ENCODE results near the gene PLPP6.

The PLPP6 gene

GRCh38 chr9:4662989-4663792 is 1.1 kb downstream of the PLPP6 start:
- peak; percentile 88 for DNase-seq (ENCODE audit: low spot score)

DNA sequence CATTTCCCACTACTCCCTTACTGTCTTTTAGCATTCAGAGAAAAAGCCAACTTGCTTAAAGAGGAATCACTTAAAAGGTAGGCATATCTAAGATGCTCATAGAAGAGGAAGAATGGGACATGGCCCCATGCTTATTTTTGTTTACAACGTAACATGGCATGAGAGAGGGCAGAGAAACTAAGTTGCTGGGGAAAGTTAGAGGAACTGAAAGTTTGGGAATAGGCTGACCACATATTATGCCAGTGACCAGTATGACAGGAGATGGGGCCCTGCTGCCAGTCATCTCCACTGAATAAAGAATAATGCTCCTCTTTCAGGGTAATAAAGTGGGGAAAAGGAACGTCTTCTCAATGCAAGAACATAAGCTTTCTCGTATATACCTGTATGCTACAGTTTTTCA is 1.9 kb downstream of the PLPP6 start:
- peak; percentile 55 for DNase-seq (ENCODE audit: low spot score)

DNA sequence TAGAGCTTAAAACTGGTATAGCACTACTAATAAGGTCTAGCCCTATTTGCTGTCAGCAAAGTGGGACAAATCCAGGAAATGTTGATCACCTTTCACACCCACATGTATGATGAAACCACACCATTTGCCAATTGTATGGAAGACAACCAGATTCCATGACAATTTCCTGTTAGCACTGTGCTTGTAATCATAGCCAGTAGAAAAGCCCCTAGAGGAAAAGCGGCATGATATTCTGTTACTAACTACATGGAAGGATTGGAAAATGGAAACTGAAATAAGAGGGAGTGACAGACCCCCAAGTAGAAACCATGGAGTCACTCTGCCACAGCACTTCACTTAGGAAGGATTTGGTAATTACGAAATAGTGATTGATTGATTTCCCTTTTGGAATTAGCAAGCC is 3.3 kb downstream of the PLPP6 start:
- peak; percentile 93 for DNase-seq (ENCODE audit: low spot score)

GRCh38 chr9:4666042-4666699 is 4.1 kb downstream of the PLPP6 start, which contains the start of gene SPATA6L:
Gene SPATA6L, minus strand, starts transcription at chr9:4666480. Its CDS starts 230 bp downstream, at chr9:4666250.
- DNase-seq (ENCODE audit: low spot score), result peak; percentile 79

DNA sequence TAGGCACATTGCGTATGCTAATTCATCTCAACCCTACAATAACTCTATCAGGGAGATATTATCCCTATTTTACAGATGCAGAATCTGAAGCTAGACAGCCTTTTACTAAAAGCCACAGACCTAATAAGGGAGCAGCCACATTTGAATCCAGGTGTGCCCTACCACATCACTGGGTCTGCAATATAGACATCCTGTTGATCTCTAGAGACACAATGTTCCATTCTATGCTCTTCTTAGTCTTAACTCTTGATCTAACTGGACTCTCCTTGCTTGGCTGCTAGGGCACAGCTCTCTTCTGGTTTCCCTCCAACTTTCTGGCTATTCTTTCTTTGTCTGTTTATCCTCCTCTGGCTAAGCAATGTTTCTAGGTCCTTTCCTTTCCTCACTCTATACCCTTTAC is 5.6 kb downstream of the PLPP6 start:
- no peak for DNase-seq (ENCODE audit: low spot score)

GRCh38 chr9:4668604-4669003 is 6.5 kb downstream of the PLPP6 start:
- no peak for DNase-seq (ENCODE audit: low spot score)

- no peak for DNase-seq (ENCODE audit: low spot score)
Measured at GRCh38 chr9:4669890-4670289, 7.8 kb downstream of the PLPP6 start.

GRCh38 chr9:4670591-4670990 is 8.5 kb downstream of the PLPP6 start:
- DNase-seq (ENCODE audit: low spot score), result no peak

GRCh38 chr9:4671737-4672136 is 9.6 kb downstream of the PLPP6 start:
- DNase-seq (ENCODE audit: low spot score), result no peak

DNA sequence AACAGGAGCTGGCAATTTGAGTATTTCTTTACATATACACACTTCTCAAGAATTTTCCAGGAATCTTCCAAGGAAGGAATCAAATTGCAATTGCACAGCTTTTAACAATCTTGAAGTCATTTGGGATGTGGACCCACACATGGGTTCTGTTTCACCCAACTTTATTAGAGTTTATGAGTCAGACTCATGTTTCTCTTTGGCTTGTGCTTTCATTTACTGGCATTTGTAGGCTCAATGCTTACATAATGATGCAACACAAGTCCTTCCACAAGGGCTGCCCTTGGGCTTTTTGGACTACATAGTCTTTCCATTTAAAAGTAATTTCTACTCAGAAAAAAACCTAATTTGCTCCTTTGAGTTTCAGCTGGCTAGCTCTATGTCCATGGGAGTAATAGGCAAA is 12.7 kb downstream of the PLPP6 start:
- peak; percentile 42 for DNase-seq (ENCODE audit: low spot score)

- DNase-seq (ENCODE audit: low spot score), result no peak
Measured at GRCh38 chr9:4677392-4677791, 15.3 kb downstream of the PLPP6 start.

DNA sequence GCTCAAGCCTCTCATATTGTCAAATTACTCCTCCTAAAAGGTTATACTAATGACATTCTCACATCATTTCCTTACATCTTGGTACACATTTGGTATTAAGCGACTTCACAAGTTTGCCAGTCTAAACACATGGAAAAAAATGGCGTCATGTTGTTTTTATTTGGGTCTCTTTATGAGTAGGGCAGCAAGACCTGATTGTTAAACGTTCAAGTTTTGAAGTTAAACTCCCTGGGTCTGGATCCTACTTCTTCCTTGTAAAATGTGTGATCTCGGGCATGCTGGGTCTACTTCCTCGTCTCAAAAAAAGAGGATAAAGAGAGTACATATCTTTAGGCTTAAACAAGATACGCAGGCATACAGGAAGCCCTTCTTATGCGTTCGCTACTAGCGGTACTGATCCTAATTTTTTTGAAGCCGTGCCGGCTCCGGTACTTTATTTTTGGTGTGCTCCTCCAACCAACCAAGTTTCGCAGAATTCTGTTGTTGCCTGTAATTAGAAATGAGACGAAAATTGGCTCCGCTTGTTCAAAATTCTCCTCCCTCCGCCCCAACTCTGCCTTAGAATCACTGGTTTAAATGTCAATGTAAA is 16.7 kb downstream of the PLPP6 start:
- DNase-seq (ENCODE audit: low spot score), result peak; percentile 55

DNA sequence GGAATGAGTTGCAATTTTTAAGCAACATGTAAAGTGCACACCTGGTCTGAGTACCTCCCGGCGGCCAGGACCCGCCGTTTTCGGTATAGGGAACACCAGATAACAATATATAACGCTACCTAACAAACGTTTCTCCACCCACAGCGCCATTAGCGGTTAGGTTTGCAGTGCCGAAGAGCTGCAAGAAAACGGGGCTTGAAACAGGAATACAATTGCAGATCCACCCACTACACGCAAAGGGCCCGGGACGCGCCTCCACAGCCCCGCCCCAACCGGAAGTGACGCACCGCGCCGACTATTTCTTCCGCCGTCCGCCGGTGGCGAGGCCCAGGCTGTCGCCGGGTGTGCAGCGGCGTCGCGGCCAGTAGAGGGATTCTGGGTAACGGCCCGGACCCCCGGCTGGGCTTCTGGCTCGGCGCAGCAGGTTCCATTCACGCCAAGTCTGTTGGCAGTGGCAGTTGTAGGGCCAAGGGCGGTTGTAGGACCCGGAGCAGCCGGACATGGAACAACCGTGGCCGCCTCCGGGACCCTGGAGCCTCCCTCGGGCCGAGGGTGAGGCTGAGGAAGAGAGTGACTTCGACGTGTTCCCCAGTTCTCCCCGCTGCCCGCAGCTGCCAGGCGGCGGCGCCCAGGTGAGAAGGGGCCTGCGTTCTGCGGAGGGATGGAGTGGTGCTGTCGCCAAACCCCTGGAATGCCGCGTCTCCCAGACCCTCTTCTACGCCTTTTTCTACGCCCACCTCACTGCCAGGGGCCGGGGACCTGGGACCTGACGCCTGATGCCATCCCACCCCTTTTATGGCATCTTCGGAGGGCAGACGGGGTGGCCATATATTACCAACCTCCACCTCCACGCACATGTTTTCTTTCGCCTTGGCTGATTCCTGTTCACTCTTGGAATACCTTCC is 17.4 kb downstream of the PLPP6 start, which contains the start of gene CDC37L1:
TSS of gene CDC37L1 (plus strand) at position 302 of the 905 bp plus-strand sequence. CDS start at position 501, 199 bp downstream.
- peak; percentile 96 for DNase-seq (ENCODE audit: low spot score)

- peak; percentile 38 for DNase-seq (ENCODE audit: low spot score)
Measured at GRCh38 chr9:4680173-4680525, 18.1 kb downstream of the PLPP6 start.

GRCh38 chr9:4680750-4681149 is 18.7 kb downstream of the PLPP6 start:
- peak; percentile 85 for DNase-seq (ENCODE audit: low spot score)

DNA sequence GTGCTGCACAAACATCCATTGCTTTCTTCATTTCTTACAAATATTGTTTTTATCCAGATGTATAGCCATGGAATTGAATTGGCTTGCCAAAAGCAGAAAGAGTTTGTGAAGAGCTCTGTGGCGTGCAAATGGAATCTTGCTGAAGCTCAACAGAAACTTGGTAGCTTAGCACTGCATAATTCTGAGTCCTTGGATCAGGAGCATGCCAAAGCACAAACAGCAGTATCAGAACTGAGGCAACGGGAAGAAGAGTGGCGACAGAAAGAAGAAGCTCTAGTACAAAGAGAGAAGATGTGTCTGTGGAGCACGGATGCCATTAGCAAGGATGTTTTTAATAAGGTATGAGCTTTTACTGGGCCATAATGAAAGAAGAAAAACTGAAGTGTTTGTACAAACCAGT is 22.7 kb downstream of the PLPP6 start:
- DNase-seq (ENCODE audit: low spot score), result no peak

- no peak for DNase-seq (ENCODE audit: low spot score)
Measured at GRCh38 chr9:4686112-4686511, 24.0 kb downstream of the PLPP6 start.

GRCh38 chr9:4686584-4686983 is 24.5 kb downstream of the PLPP6 start:
- no peak for DNase-seq (ENCODE audit: low spot score)

DNA sequence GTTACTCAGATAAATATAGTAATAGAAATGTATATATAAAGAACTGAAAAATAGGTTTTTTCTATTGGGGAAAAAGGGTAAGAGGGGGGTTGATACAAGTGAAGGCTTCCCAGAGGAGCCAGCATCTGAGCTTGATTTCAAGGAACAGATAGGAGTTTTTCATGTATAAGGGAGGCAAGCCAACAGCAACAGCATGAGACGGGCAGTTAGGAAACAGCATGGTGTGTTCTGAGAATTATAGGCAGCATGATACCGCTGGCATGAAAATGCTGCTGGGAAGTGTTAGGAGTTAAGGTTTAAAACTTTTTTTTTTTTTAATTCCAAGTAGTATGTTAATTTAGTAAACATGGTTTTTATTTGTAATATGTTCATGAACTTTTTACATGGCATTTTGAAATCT is 26.9 kb downstream of the PLPP6 start:
- DNase-seq (ENCODE audit: low spot score), result no peak

DNA sequence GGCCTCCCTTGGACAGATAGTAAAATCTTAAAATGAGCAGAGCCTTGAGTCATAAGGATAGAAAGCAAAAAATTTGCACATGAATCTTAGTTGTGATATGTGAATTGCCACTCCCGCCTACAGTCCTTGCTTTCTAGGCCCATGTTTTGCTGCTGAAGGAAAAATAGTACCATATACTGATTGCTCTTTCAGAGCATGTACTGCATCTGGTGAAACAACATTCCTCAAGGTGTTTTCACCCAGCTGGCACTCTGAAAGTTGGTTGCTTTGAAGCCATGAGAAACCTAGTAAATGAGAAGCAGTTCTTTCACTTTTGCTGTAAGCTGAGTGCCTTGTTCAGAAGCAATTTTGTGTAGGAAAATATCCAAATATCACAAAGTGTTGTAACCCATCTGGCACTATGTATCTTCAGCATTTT is 27.6 kb downstream of the PLPP6 start:
- DNase-seq (ENCODE audit: low spot score), result no peak

- DNase-seq (ENCODE audit: low spot score), result no peak
Measured at GRCh38 chr9:4690144-4690543, 28.1 kb downstream of the PLPP6 start.

- peak; percentile 48 for DNase-seq (ENCODE audit: low spot score)
Measured at GRCh38 chr9:4691795-4692194, 29.7 kb downstream of the PLPP6 start.

Measured in RKO (cell line).